ENCODE measurements around the gene DAGLA. TPM values are rescaled to one million over a fixed set of nuclear protein-coding genes. Genes with fewer than 3 reads are reported as not detected.

DAGLA gene
- total and polyA plus RNA-seq, 2 donors from 2014 or later, result 1.4 to 3.9 TPM

DNA sequence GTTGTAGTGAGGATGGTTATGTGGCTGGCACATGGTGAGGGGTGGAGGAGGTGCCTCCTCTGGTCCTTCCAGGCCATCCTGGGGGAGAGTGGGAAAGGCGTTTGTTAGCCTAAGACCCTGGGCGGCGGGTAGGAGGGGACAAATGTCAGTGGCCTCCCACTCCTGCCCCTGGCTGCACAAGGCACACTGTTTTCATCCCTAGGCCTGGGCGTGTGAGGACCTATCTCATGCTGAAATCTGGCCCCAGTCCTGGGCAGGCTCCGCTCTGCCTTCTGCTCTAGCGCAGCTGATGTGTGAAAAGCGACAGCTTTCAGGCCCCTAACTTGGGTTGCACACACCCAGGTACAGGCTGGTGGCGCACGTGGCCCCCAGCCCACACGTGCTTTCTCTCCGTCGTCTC, 32.1 kb downstream of the DAGLA start:
- Histone ChIP-seq H3K27me3 (ENCODE audit: control insufficient read depth, insufficient read depth, low read length) (no peaks in the 10 kb centered on the region), H3K36me3 (ENCODE audit: control insufficient read depth in 2 of 3, insufficient read depth in 3 of 3, low read length in 3 of 3) (no peaks in the 10 kb centered on the region), H3K4me1 (ENCODE audit: control insufficient read depth in 2 of 3, insufficient read depth in 2 of 3, low read depth in 1 of 3, low read length in 3 of 3) (no peaks in the 10 kb centered on the region), H3K9ac (ENCODE audit: low read length in 3 of 3) (no peak overlapping the region), H3K27ac (ENCODE audit: low read depth in 2 of 2, low read length in 2 of 2) (no peak overlapping the region), H3K9me3 (ENCODE audit: control insufficient read depth in 2 of 3, insufficient read depth in 1 of 3, low read length in 3 of 3) (no peaks in the 10 kb centered on the region), H3K4me3 (ENCODE audit: low read length in 3 of 3) (no peak overlapping the region)
- intact Hi-C loops (cut with DNase I), result no loop called here
- FAIRE-seq, result no peak
- DNase-seq, result no peak
- TF ChIP-seq, protein P1, sequence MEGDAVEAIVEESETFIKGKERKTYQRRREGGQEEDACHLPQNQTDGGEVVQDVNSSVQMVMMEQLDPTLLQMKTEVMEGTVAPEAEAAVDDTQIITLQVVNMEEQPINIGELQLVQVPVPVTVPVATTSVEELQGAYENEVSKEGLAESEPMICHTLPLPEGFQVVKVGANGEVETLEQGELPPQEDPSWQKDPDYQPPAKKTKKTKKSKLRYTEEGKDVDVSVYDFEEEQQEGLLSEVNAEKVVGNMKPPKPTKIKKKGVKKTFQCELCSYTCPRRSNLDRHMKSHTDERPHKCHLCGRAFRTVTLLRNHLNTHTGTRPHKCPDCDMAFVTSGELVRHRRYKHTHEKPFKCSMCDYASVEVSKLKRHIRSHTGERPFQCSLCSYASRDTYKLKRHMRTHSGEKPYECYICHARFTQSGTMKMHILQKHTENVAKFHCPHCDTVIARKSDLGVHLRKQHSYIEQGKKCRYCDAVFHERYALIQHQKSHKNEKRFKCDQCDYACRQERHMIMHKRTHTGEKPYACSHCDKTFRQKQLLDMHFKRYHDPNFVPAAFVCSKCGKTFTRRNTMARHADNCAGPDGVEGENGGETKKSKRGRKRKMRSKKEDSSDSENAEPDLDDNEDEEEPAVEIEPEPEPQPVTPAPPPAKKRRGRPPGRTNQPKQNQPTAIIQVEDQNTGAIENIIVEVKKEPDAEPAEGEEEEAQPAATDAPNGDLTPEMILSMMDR (IDR thresholded peaks at IDR 0.05; ENCODE audit: borderline replicate concordance, extremely low read depth, insufficient read depth), result no peak

DNA sequence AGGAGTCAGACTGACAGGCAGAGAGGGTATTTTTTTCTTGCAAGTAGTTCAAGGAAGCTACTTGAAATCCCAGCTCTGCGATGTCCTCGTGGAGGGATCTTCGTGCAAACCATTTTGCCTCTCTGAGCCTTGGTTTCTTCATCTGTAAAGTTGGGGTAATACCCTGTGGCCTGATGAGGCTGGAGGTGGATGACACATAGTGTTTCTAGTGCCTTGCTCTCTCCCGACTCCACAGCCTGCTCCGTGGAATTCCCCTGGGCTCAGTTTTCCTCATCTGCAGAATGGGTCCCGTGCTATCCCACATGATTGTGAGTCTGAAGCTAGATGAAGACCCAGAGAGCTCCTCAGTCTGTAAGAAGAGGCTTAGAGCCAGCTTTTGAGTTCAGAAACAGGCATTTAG, 32.7 kb downstream of the DAGLA start:
- intact Hi-C loops (cut with DNase I), result no loop called here
- no peak overlapping the region for H3K9ac ChIP-seq (ENCODE audit: low read length in 3 of 3)
- FAIRE-seq (no peak), DNase-seq (no peak)
- H3K9me3 ChIP-seq (ENCODE audit: control insufficient read depth in 2 of 3, insufficient read depth in 1 of 3, low read length in 3 of 3), result no peaks in the 10 kb centered on the region
- no peaks in the 10 kb centered on the region for H3K27me3 ChIP-seq (ENCODE audit: control insufficient read depth, insufficient read depth, low read length)
- H3K36me3 ChIP-seq (ENCODE audit: control insufficient read depth in 2 of 3, insufficient read depth in 3 of 3, low read length in 3 of 3), result no peaks in the 10 kb centered on the region
- no peak overlapping the region for H3K27ac ChIP-seq (ENCODE audit: low read depth in 2 of 2, low read length in 2 of 2)
- no peaks in the 10 kb centered on the region for H3K4me1 ChIP-seq (ENCODE audit: control insufficient read depth in 2 of 3, insufficient read depth in 2 of 3, low read depth in 1 of 3, low read length in 3 of 3)
- TF ChIP-seq, protein P1 (IDR thresholded peaks at IDR 0.05; ENCODE audit: borderline replicate concordance, extremely low read depth, insufficient read depth), result no peak
- H3K4me3 ChIP-seq (ENCODE audit: low read length in 3 of 3), result no peak overlapping the region

DNA sequence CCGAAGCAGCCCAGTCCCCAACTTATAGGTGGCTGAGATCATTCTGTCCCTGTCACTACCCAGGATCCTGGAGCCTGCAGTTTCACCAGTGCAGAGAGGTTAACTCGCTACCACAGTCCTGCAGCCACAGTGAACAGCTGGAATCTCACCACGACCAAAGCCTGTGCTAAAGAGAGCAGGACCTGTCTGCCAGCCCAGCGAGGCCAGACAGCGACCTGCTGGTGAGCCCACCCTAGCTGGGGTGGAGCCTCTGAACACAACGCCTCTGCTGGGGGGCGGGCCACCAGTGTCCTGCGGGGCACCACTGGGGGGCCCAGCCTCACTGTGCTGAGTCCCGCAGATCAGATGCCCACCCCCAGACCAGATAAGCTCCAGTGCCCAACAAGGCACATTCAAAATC, 33.3 kb downstream of the DAGLA start:
- no peak overlapping the region for H3K4me3 ChIP-seq (ENCODE audit: low read length in 3 of 3)
- DNase-seq (no peak), FAIRE-seq (no peak)
- no peaks in the 10 kb centered on the region for H3K36me3 ChIP-seq (ENCODE audit: control insufficient read depth in 2 of 3, insufficient read depth in 3 of 3, low read length in 3 of 3)
- intact Hi-C loops (cut with DNase I), result no loop called here
- H3K9me3 ChIP-seq (ENCODE audit: control insufficient read depth in 2 of 3, insufficient read depth in 1 of 3, low read length in 3 of 3), result no peaks in the 10 kb centered on the region
- no peaks in the 10 kb centered on the region for H3K27me3 ChIP-seq (ENCODE audit: control insufficient read depth, insufficient read depth, low read length)
- no peak overlapping the region for H3K27ac ChIP-seq (ENCODE audit: low read depth in 2 of 2, low read length in 2 of 2)
- H3K9ac ChIP-seq (ENCODE audit: low read length in 3 of 3), result no peak overlapping the region
- H3K4me1 ChIP-seq (ENCODE audit: control insufficient read depth in 2 of 3, insufficient read depth in 2 of 3, low read depth in 1 of 3, low read length in 3 of 3), result no peaks in the 10 kb centered on the region
- TF ChIP-seq, protein P1 (IDR thresholded peaks at IDR 0.05; ENCODE audit: borderline replicate concordance, extremely low read depth, insufficient read depth), result no peak

DNA sequence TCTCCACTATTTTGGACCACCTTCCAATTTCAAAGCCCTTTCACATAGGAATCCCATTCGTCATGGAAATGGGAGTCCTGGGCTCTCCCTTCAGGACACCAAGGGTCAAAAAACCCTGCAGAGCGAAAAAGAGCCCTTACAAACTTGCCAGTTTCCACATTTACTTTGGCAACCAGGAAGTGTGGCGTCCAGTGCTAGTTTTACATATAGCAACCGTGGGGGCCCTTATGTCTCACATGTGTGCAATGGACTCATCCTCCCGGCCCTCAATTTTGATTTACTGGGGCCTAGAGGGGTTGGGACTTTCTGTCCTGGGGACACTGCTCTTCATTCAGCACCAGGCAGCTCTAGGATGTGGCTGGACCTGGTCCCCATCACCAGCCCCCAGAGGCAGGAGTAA, 33.7 kb downstream of the DAGLA start:
- no peaks in the 10 kb centered on the region for H3K9me3 ChIP-seq (ENCODE audit: control insufficient read depth in 2 of 3, insufficient read depth in 1 of 3, low read length in 3 of 3)
- intact Hi-C loops (cut with DNase I), result no loop called here
- no peak overlapping the region for H3K9ac ChIP-seq (ENCODE audit: low read length in 3 of 3)
- H3K27ac ChIP-seq (ENCODE audit: low read depth in 2 of 2, low read length in 2 of 2), result no peak overlapping the region
- H3K4me1 ChIP-seq (ENCODE audit: control insufficient read depth in 2 of 3, insufficient read depth in 2 of 3, low read depth in 1 of 3, low read length in 3 of 3), result no peaks in the 10 kb centered on the region
- H3K27me3 ChIP-seq (ENCODE audit: control insufficient read depth, insufficient read depth, low read length), result no peaks in the 10 kb centered on the region
- no peaks in the 10 kb centered on the region for H3K36me3 ChIP-seq (ENCODE audit: control insufficient read depth in 2 of 3, insufficient read depth in 3 of 3, low read length in 3 of 3)
- no peak for FAIRE-seq
- TF ChIP-seq, protein P1 (IDR thresholded peaks at IDR 0.05; ENCODE audit: borderline replicate concordance, extremely low read depth, insufficient read depth), result no peak
- no peak for DNase-seq
- H3K4me3 ChIP-seq (ENCODE audit: low read length in 3 of 3), result no peak overlapping the region

Data from kidney (tissue), 14 donors.